ENCODE measurements around the gene LY6G5B. TPM values are rescaled to one million over a fixed set of nuclear protein-coding genes. Genes with fewer than 3 reads are reported as not detected.
A peak's percentile ranks its signal among the peaks of the same experiment; 100 is the strongest.

Gene LY6G5B
- polyA plus RNA-seq, 6 donors from 2014 or later = 0.23 to 0.87 (median 0.50) TPM; not detected in 3

DNA sequence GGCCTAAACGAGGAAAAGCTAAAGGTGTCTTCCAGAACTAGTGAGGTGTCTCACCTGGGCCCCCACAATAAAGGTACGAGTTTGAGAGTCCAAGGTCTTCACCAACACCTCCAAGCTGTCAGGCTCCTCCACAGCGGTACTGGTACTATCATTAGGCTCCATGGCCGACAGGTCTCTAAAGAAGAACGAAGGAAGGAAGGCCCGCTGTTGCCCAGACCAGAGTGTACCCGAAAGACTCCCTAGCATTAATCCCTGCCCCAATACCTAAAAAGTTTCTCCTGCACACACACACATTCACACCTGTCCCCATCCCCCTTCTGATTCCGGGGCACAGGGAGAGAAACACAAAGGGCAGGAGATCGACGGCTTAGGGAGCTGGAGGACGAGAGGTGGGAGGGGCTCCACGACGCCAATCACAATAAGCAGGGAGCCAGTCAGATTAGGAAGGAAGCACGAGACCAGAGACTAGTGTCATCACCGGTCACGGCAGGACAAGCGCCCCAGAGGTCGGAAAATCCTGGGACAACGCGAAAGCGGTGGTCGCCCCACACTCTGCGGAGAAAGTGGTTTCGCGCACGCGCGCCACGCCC, 18.1 kb upstream of the LY6G5B start:
- Mint-ChIP-seq H3K9me3 (no peaks in the 10 kb centered on the region), H3K27ac (peak overlapping the region; percentile 97 to 100 (median 100)), H3K27me3 (no peaks in the 10 kb centered on the region), H3K4me3 (peak overlapping the region; percentile 88 to 99 (median 97)), H3K4me1 (peaks cover 35 to 56% (median 45%) of the 10 kb centered on the region in 3 donors), H3K36me3 (peaks cover 0 to 18% of the 10 kb centered on the region in 2 donors)
- no peak for DNase-seq
- ATAC-seq (ENCODE audit: low read depth in 2 of 2) = no peak

DNA sequence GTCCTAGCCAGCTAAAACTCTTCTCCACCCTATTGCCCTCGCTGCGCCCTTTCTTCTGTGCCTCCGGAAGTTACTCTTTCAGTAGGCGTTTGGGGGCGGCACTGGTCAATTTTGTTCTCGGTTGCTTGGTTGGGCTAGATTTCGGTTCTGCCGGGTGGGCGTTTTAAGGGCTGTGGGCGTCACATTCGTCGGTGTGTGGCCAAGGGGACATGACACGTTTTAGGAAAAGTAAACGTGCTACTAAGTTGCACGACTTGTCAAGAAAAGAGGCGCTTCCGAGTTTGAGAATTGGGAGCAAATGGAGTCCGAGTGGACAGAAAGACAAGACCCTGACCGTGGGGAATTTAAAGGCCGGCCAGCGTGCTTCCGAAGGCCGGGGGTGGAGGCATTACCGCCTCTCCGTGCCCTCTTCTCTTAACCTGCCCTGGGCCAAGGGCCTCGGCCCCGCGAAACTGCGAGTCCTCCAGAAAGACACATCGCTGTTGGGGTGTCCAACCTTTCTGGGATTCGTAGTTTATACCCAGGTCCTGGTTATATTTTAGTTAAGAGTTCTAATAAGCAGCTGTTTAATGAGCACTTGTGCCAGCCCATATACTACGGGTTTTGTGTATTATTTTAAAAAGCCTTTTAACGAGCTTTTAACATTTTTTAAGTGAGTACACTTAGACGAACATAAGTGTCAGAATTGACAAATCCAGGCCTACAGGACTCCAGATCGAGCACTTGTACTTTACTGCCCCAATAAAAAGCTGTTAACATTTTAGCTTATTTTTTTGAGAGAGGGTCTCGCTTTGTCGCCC, 16.7 kb upstream of the LY6G5B start:
- DNase-seq = peak; percentile 92
- H3K36me3 Mint-ChIP-seq = peaks cover 0 to 18% of the 10 kb centered on the region in 2 donors

DNA sequence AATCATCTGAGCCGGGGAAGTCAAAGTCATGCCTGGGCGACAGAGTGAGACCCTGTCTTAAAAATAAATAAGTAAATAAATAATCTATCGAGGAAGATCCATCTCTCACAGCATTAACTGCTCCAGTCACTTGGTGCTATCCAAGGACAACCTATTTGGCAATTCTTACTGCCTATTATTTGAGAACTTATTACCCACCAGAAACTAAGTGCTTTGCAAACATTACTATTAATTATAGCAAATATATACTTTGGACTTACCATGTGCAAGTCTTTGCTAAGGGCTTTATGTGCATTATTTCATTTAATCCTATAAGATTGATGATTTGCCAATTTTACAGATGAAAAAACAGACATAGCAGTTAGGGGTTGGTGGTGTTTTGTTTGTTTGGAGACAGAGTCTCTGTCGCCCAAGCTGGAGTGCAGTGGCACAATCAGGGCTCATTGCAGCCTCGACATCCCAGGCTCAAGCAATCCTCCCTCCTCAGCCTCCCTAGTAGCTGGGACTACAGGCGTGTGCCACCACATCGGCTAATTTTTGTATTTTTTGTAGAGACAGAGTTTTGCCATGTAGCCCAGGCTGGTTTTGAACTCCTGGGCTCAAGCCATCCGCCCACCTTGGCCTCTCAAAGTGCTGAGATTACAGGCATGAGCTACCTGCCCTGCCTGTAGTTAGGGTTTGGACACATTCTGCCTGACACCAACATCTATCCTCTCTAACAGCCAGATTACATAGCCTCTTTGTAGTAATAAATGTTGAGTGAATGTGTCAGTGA, 15.0 kb upstream of the LY6G5B start:
- ATAC-seq (ENCODE audit: low read depth in 2 of 2) = no peak
- DNase-seq = no peak
- Mint-ChIP-seq H3K9me3 (no peaks in the 10 kb centered on the region), H3K27me3 (no peaks in the 10 kb centered on the region), H3K27ac (peak overlapping the region in 1 of 6 donors; percentile 56), H3K4me3 (peak overlapping the region in 4 of 8 donors; percentile 32 to 97 (median 74)), H3K36me3 (peaks cover 0 to 11% of the 10 kb centered on the region in 2 donors), H3K4me1 (peaks cover 53 to 79% (median 76%) of the 10 kb centered on the region in 3 donors)

More for the DNA sequence above, 16.7 kb upstream of the LY6G5B start:
- peak overlapping the region; percentile 97 to 100 (median 100) for H3K27ac Mint-ChIP-seq
- no peaks in the 10 kb centered on the region for H3K9me3 Mint-ChIP-seq
- ATAC-seq (ENCODE audit: low read depth in 2 of 2) = peak; percentile 67 to 71
- no peaks in the 10 kb centered on the region for H3K27me3 Mint-ChIP-seq
- peak overlapping the region; percentile 88 to 99 (median 97) for H3K4me3 Mint-ChIP-seq
- H3K4me1 Mint-ChIP-seq = peaks cover 42 to 69% (median 59%) of the 10 kb centered on the region in 3 donors

DNA sequence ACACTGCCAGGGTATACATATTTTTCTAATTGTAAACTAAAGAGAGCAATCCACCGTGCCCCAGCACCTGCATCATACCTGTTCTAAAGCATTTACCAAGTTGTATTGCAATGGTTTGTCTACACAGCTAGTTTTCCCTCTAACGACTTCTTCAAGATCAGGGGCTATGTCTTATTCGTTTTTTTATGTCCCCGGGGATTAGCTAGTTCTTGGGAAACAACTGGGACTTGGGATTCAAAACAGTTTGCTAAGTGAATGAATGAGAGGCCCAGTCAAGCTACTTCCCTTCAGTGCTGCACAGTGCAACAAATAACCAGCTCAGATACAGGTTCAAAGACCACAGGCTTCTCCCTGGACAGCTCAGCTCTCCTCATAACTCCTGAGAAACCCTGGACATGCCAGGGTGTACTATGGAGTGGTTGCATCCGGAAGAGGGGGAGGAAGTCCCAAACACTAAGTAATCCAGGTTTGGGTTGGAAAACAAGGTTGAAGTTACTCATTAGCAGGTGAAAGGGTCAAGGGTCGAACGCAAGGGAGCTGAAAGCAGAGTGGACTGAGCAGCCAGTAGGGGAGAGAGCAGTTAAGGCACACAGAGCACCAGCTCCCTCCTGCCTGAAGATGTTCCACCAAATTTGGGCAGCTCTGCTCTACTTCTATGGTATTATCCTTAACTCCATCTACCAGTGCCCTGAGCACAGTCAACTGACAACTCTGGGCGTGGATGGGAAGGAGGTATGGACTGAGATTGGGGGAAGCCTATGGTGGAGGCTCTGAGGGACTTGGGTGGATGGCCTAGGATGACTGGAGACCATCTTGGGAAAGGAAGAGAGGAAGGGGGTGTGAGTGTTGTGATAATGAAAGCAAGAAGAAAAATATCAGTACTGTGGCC, 14.2 kb upstream of the LY6G5B start, which contains the start of gene APOM:
TSS of gene APOM (plus strand) at position 546 of the 889 bp plus-strand sequence. CDS start at position 619, 73 bp downstream.
- DNase-seq (no peak), ATAC-seq (ENCODE audit: low read depth in 2 of 2) (no peak)
- peaks cover 56 to 79% (median 74%) of the 10 kb centered on the region in 3 donors for H3K4me1 Mint-ChIP-seq
- H3K27ac Mint-ChIP-seq = peak within 1 kb of the TSS in 4 of 6 donors; percentile 49 to 85 (median 70)
- H3K9me3 Mint-ChIP-seq = no peaks in the 10 kb centered on the region
- H3K36me3 Mint-ChIP-seq = peaks cover 0 to 11% of the 10 kb centered on the region in 2 donors
- no peaks in the 10 kb centered on the region for H3K27me3 Mint-ChIP-seq
- peak within 1 kb of the TSS in 4 of 8 donors; percentile 17 to 96 (median 42) for H3K4me3 Mint-ChIP-seq

GRCh38 chr6:31657406-31658157, 12.2 kb upstream of the LY6G5B start:
- Mint-ChIP-seq H3K4me1 (peaks cover 47 to 82% (median 67%) of the 10 kb centered on the region in 3 donors), H3K9me3 (no peaks in the 10 kb centered on the region), H3K4me3 (peak overlapping the region in 6 of 8 donors; percentile 21 to 96 (median 66)), H3K27me3 (no peaks in the 10 kb centered on the region), H3K36me3 (peaks cover 0 to 16% of the 10 kb centered on the region in 2 donors), H3K27ac (peak overlapping the region in 5 of 6 donors; percentile 32 to 93 (median 71))
- DNase-seq (no peak), ATAC-seq (ENCODE audit: low read depth in 2 of 2) (no peak)

DNA sequence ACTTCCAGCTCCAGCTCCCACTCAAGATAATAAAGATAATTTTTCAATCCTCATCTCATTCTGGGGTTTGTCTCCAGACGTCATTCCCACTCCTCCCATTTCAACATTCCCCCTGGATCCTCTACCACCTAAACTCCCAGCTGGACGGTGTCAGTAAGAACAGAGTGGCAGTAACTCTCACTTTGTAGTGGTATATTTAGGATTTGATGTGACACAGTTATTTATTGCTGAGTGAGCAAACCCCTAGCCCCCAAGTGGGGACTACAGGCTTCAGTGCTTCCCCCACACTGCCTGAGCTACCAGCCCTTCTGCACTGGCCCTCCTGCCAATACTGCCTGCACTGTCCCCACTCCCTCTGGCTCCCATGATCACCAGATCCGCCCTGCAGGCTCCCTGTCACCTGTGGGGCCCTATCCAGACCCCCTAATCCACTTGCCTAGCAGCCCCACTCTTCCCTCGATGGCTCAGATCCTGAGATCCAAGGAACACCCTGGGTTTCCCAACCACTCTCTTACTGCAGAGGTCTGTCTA, 11.6 kb upstream of the LY6G5B start:
- H3K27me3 Mint-ChIP-seq = no peaks in the 10 kb centered on the region
- peaks cover 0 to 17% of the 10 kb centered on the region in 2 donors for H3K36me3 Mint-ChIP-seq
- peaks cover 45 to 82% (median 65%) of the 10 kb centered on the region in 3 donors for H3K4me1 Mint-ChIP-seq
- peak overlapping the region in 3 of 6 donors; percentile 41 to 93 (median 82) for H3K27ac Mint-ChIP-seq
- no peaks in the 10 kb centered on the region for H3K9me3 Mint-ChIP-seq
- no peak for ATAC-seq (ENCODE audit: low read depth in 2 of 2)
- H3K4me3 Mint-ChIP-seq = peak overlapping the region in 7 of 8 donors; percentile 60 to 96 (median 91)
- no peak for DNase-seq

GRCh38 chr6:31658983-31659648, 10.7 kb upstream of the LY6G5B start:
- DNase-seq (no peak), ATAC-seq (ENCODE audit: low read depth in 2 of 2) (no peak)
- Mint-ChIP-seq H3K27ac (peak overlapping the region in 4 of 6 donors; percentile 79 to 94 (median 90)), H3K4me3 (peak overlapping the region; percentile 91 to 96 (median 95)), H3K9me3 (no peaks in the 10 kb centered on the region), H3K4me1 (peaks cover 54 to 86% (median 74%) of the 10 kb centered on the region in 3 donors), H3K36me3 (peaks cover 0 to 21% of the 10 kb centered on the region in 2 donors), H3K27me3 (no peaks in the 10 kb centered on the region)

- Mint-ChIP-seq H3K27me3 (no peaks in the 10 kb centered on the region), H3K36me3 (peaks cover 0 to 28% of the 10 kb centered on the region in 2 donors), H3K4me1 (peaks cover 61 to 91% (median 81%) of the 10 kb centered on the region in 3 donors), H3K9me3 (no peaks in the 10 kb centered on the region), H3K27ac (peak overlapping the region; percentile 36 to 94 (median 90)), H3K4me3 (peak overlapping the region; percentile 91 to 96 (median 95))
- DNase-seq = peak; percentile 42
- ATAC-seq (ENCODE audit: low read depth in 2 of 2) = peak; percentile 59 to 61
Observed at GRCh38 chr6:31659649-31660380, 10.0 kb upstream of the LY6G5B start.

DNA sequence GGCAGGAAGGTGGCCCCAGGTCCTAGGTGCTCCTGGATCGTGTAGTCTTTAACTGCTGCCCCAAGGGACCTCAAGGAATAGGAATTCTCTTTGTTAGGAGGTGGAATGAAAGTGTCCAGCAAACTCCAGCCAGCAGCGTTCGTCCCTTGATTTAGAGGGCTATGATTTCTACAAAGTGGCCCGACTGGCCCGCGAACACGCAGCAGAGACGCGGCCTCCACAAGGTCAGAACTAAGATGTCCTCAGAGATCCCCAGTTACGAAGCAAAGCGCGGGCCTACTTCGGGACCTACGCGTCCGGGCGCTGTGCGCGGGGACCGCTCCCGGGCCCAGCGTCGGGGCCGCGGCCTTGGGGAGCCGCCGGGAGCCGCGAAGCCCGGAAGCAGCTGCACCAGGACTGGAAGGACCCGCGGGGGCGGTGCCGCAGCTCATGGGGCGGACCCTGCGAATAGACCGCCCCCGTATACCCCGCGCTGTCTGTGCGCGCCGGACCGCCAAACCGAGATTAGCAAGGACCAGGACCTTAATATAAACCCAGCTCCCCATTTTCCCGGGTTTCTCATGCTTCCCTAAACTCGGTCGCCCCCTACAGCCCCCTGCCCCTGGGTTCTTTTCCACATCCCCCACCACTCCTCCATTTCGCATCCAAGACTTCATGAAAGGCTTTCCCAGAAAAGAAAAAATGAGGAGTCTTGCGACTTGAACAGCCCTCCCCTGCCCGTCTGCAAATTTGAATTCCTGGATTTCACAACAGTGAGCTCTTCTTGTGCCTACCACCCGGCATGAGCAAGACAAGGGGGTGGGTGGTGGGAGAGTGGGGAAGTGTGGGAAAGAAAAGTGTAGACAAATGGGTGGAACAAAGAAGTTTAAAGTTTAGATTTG, 9.2 kb upstream of the LY6G5B start, which contains the start of gene C6orf47:
TSS of gene C6orf47 (minus strand) at position 398 of the 881 bp plus-strand sequence. CDS start 831 bp downstream, outside the sequence.
- H3K9me3 Mint-ChIP-seq = no peaks in the 10 kb centered on the region
- peak; percentile 74 for DNase-seq
- peak within 1 kb of the TSS; percentile 86 to 94 (median 91) for H3K27ac Mint-ChIP-seq
- peak within 1 kb of the TSS; percentile 91 to 96 (median 95) for H3K4me3 Mint-ChIP-seq
- H3K36me3 Mint-ChIP-seq = peaks cover 0 to 27% of the 10 kb centered on the region in 2 donors
- H3K27me3 Mint-ChIP-seq = no peaks in the 10 kb centered on the region
- H3K4me1 Mint-ChIP-seq = peaks cover 59 to 87% (median 80%) of the 10 kb centered on the region in 3 donors
- ATAC-seq (ENCODE audit: low read depth in 2 of 2) = peak; percentile 57 to 60

Data from naive B cell (primary cell).